ENCODE data around the gene NOTCH2.
"Not testable (repeated sequence)": the region's sequence is repeated elsewhere in the genome, so short reads cannot be mapped to it uniquely, and the experiment has no call there.

Gene NOTCH2

DNA sequence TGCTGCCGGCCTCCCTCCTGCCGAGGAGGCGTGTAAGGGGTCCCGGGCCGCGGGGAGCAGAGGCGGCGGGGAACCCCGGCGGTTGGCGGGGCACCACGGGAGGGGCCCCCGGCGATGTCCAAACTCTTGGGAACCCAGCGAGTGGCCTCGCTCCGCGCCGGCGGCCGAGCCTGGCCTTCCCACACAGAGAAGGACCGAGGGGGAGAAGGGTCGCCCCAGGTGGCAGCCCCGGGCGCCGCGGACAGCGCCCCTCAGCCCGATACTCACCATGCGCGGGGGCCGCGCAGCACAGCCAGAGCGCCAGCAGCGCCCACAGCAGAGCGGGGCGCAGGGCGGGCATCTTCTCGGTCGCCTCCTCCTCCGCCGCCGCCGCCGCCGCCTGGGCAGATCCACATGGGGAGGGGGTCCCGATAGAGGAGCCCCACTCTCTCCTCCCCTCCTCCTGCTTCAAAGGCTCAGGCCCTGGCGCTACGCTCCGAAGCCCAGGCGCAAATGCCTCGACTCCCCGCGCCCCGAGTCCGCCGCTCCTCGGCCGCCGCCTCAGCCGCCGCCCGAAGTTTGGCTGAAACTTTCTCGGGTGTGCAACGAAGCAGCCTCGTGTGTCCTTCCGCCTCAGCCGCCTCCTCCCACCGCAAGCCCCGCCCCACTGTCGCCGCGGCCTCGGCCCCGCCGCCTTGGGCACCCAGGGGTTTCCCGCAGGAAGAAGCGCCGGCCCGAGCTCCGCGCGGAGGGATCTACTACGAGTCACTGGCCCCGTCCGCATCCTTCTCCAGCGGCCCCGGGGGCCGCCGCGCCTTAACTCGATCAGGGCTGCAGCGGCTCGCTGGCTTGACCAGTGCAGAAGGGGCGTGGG lies at the start of gene NOTCH2:
Gene NOTCH2, minus strand, starts transcription at position 596 of the 853 bp plus-strand sequence. Its CDS starts 256 bp downstream, at position 340.
- not testable (repeated sequence) for DNase-seq

DNA sequence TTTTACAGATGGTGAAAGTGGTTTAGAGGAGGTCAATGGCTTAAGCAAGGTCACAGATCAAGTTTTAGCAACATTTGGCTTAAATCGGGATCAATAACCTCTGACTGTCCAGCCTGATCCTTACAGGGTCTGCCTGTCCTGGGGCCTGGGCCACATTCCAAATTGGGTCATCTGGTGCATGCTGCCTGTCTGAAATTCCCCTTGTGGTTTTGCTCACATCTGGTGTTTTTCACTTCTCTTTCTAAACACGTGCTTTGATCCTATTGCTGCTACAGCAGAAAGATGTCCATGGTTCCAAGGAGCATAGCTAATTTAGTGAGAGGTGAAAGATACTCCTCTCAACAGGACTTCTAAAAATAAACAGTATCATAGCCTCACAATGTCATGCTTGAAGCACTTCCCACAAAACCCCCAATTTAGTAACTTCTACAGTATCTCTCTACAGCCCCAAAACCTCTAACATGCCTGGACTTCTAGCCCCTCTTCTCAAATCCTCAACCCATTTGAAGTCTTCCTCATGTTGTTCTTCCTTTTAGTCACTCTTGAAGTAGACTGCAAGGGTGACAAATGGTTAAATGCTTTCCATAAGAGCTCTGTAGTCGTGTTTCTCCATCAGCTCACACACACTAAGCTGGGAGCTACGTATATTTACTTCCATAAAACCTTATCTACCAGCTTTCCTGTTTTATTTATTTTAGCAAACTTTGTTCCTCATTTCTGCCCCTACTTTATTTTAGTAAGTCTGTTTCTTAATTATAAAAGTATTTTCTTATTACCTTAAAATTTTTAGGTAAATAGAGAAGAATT lies 48.1 kb upstream of the NOTCH2 start:
- not testable (repeated sequence) for DNase-seq

DNA sequence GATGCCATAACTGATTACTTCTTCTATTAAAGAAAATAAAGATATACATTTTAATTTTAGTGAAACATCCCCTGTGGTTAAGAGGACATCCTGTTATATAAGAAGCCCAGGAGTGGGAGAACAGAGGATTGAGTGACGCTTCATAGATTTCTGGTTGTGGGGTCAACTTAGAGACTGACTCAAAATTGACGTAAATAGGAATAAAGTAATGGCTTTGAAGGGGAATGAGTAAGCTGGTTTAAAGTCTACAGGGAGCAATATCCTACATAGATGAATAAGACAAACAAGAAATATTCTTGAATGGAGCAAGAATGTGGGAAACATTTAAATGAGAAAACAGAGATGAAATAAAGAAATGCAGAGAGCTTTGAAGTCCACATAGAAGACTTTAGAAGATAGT lies 46.6 kb upstream of the NOTCH2 start:
- not testable (repeated sequence) for DNase-seq

DNA sequence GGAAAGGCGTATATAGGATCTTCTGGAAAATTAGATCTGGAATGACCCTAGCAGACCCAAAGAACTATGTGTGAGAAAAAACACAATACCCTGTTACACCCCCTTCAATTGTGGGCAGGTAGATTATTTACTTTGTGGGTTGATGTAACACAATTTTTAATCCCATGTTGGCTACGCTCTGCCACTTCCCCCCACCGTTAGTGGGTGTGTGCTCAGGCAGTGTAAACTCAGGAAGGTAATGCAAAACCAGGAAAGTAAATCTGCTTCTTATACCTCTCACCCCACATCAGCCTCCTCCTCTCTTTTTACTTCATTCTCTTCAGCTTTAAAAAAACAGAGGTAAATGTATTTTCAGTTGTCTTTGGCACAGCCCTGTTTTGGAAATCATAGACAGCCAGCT lies 43.7 kb upstream of the NOTCH2 start:
- DNase-seq: not testable (repeated sequence)

DNA sequence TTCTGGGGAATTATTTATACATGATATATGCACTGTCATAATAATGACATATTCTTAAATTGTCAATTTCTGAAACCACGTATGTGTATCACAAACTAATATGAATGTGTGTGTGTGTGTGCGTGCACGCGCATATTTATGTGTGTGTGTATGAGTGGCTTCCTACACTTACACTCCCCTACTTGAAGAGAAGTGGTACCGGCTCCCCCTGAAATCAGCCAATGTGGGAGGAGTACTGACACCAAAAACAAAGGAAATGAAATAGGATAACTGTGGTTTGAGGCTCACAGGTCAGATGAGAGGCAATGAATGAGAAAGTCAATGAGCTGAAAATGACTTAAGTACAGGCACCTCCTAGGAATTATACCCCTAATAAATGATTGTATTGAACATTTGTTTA lies 42.8 kb upstream of the NOTCH2 start:
- not testable (repeated sequence) for DNase-seq

DNA sequence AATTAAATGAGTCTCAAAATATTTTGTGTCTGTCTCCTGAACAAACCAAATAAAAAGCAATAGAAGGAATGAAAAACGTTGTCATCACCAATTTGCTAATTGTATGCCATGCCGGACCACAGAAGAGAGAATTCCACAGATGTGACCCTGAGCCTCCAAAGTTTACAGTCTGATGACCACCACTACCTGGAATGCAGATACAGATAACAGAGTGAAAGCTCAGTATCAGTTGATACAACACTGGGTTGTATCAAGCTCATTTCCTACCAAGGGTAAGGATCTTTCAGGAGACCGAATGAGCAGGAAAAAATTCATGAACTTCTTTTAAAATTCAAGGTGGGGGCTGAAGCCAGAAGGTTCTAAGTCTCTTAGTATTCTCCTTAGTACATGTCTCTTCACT lies 42.3 kb upstream of the NOTCH2 start:
- not testable (repeated sequence) for DNase-seq

DNA sequence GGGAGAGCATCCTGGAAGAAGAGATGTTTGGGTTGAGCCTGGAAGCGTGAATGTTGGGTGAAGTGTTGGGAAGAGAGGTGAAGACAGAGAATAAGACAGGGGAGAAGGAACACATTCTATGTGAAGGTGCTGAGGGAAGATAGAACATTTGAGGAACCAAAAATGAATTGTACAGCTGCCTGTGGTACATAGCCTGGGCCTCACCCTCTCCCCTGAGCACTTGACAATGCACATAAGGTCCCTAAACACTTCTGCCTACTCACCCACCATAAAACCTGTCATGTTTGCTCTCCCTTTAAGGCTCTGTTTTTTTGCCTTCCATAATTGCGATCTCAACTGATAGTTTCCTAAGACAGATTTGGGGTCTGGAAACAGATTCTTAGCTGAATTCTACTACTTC lies 41.5 kb upstream of the NOTCH2 start:
- not testable (repeated sequence) for DNase-seq

DNA sequence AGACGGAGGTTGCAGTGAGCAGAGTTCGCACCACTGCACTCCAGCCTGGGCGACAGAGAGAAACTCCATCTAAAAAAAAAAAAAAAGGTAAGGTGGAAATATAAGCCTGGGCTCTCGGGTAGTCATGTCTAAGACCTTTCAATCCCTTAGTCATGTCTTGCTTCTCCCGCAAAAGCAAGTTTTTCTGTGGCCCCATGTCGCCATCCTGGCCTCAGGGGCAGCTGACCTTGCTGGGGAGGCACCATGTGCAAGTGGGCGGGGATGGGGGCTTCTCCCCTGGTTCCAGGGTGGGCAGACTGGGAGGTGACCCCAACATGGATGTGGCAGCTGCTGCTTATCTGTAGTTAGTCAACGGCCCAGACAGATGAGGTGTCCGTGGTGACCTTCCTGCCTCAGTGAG lies 40.2 kb upstream of the NOTCH2 start:
- DNase-seq: not testable (repeated sequence)

DNA sequence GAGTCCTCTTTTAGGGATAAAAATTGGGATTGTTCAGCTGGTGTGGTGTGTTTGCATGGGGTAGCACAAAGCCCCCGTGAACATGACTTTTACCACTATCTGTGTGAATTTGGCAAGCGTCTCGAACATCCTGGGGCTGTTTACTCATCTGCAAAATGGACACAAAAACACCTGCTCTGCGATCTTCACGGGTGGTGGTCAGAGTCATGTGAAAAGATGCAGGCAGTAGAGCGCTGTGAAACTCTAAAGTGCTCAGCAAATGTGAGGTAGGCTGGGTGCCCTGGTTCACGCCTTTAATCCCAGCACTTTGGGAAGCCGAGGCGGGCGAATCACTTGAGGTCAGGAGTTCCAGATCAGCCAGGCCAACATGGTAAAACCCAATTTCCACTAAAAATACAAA lies 39.7 kb upstream of the NOTCH2 start:
- DNase-seq: not testable (repeated sequence)

DNA sequence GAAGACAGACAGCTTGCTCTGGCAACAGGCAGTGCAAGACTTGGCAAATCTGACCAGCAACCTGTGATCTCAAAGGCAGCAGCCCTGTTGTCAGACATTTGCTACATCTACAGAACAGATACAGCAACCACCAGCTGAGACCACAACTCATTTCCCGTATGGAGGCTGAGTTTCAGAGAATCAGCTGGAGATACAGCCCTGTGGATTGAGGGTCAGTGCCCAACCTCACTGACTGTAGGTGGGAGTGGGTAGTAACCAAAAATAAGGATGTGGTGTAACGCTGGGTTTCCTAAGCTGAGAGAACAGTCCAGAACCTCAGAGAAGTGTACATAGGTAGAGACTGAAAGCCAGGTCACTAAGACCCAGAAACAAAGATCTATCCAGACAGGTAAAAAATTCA lies 35.8 kb upstream of the NOTCH2 start:
- not testable (repeated sequence) for DNase-seq

DNA sequence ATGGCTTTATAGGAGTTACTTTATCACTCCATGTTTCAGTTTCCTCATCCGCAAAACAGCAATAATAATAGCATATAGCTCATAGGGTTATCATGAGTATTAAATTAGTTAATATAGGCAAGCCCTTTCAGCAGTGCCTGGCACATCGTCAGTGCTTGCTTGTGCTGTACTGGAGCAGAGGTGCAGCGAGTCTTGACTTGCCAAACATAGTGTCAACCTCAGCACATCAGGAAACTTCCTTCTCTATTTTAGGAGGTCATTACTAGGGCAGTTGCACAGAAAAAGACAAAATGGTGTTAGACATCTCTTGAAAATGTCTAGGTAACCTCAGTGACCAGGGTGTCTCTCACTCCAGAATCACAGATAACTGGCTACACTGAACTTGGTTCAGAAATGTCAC lies 34.3 kb upstream of the NOTCH2 start:
- DNase-seq: not testable (repeated sequence)

DNA sequence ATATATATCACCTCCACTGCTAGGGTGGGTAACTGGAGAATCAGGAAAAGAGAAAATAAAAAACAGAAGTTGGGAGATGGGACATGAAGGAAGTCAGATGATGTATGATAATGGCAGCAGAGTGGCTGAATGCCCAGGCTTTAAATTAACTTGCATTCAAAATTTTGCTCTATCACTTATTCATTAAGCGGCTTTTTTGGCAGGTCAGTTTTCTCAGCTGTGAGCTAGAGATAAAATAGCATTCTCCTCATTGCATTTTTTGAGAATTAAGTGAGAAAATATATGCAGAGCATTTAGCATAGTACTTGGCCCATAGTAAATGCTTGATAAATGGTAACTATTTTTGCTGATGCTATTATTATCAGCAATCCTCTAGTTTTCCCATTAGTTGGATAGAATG lies 32.1 kb upstream of the NOTCH2 start:
- not testable (repeated sequence) for DNase-seq

DNA sequence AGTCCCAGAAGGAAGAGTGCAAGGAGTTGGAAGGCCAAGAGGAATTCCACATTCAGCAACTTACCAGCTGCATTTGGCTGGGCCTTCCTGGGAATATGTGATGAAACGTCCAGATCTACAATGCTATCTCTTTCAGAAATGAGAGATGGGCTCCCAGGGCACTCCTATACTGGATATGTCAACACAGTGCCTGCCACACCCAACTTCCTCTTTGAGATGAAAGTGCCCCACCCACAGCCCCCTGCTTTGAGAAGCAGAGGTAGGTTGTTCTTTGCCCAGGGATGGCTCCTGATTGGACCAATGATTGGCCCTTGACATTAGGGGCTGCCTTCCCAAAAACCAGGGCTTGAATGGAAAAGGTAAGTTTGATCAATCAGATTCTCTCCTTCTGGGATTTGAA lies 31.1 kb upstream of the NOTCH2 start:
- not testable (repeated sequence) for DNase-seq

DNA sequence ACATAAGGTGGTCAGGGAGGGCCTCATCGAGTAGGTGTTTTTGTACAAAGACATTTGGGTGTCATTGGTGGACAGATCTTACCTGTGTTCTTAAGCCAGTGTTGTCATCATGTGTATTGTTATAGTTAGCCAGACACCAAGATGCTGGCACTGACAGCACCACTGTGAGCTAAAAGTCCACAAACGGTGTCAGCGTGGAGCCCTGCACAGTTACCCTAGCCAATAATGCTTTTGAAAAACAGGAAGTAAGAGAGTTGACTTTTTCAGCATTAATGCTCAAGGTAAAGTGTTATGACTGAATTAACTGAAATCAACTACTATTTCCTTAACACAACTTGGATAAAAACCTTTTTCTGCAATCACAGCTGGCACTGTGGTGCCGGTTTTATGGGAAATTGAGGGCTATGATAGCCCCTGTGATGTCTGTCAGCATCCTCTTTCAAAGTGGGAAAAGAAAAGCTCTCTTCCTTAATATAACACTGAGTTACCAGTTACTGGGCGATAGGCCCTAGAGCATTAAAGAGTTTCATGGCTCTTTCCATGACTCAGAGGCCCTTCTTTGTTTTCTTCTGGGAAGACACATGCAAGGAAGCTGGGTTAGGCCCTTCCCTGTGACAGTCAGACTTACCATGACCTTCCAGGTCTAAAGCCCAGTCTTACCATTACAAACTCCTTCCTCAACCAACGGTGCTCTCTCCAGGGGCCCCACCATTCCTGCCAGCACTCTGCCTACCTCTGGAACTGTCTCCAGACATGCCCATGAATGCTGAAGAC lies 29.7 kb upstream of the NOTCH2 start:
- DNase-seq: not testable (repeated sequence)

DNA sequence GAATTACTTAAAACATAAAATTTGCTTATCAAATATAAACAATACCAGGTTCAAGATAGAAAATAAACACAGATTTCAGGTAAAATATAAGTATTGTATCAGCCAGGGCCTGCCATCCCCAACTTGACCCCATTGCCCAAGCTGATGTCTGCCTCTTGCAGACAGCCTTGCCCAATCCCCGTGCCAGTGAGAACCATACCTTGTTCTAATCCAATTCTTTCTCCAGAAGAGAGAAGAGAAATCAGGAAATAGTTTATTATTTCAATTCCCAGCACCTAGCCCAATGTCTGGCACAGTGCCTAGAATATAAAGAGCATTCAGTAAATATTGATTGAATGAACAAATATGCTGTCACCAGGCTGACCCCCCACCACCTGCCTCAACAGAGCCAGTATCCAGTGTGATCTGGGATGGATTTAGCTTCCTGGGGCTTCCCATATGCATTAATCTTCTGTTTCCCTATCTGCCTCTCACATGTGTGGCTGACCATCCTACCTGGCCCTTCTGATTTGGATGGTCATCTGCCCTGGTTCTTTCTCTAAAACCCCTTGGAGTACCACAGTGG lies 27.6 kb upstream of the NOTCH2 start:
- DNase-seq: not testable (repeated sequence)

DNA sequence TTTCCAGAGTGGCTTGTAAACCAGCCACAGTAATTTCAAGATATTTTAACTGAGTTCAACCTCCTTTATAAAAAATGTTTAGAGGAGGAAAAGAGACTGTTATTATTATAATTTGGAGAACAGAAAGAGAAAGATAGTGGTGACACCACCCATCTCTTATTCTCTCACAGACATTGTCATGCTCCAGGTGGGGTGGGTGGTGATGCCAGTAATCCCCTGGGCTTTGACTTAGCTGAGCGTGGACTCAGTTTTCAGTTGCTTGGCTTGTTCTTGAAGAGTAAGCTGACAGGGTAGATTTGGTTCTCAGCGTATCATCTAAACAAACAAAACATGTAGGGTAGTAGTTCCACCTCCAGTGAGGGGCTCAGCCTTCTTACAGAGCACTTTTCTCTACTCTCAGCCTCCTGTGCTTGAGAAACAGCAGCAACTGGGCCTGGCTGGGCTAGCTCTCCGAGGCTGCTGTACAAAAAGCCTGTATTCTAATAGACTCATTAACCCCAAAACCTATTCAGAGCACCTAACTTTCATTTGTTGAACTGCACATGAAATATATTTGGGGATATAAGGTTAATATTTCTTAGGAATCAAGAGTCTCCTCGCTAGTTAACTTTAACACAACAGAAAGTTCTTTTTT lies 24.2 kb upstream of the NOTCH2 start:
- DNase-seq: not testable (repeated sequence)

DNA sequence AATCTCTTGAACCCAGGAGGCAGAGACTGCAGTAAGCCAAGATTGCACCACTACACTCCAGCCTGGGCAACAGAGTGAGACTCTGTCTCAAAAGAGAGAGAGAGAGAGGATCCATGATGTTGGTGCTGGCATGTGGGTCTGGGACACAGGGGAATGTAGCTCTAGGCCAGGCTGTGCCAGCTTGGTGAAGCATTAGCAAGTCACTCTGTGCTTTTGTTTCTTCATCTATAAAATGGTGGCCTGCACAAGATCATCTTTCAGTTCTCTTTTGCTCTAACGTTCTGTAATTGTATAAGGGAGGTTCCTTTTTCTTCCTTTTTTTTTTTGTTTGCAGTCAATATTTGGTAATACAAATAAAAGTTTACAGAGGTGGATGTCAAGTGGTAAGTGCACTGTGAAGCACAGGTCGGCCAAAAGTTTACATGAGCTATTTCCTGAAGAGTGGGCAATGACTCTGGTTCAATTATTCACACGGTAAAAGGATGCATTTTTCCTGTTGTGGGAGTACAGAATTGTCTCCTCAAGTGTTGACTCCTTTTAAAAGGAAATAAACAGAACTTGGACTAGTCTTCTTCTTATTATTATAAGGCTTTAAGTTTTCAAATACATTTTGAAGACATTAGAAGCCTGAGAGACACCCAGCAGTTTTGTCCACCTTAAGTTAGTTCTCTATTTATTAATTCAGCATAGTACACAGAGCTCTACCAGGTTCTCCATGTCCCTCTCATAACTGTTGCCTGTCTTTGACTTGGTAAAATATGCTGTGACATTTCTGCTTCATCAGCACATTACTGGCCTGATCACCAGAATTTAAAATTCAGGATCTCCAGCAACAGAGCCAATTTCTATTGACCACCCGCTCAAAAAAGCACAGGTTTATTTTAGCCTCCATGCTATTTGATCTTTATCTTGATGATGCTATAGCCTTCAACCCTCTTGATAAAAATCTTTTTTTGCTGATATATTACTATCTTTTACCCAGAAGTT lies 23.1 kb upstream of the NOTCH2 start:
- not testable (repeated sequence) for DNase-seq

DNA sequence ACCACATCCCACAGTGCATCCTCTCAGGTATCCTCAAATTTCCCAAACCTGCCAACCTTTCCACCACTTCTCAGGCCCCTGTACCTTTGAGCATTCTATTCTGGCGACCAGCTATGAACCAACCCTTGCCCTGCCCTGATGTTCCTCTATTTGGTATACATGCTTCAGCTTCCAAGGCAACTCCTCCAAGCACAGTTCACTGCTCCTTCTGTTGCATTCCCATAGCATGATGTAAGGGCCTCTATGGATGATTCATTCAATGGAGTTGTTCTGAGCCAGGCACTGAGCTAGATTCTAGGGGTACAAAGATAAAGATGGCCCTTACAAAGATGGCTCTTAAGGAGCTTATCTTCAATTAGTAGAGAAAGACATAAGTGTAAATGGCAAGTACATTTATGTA lies 21.4 kb upstream of the NOTCH2 start:
- DNase-seq: not testable (repeated sequence)

DNA sequence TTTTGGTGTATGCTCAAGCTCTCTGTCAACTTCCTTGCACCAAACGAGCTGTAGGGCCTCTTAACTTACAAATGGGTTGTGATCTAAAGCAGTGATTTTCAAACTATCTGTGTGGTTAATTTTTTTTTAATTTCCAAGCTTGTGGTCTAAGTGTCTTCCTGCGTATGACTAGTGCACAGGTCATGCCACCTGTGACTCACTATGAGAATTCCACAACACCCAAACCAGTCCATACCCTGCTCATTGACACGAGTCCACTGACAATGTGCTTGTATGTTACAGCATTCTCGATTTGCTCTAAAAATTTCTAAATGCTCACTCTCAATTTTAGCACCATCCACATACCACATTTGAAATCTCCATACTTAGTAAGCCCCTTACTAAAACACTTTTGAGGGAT lies 18.5 kb upstream of the NOTCH2 start:
- not testable (repeated sequence) for DNase-seq

DNA sequence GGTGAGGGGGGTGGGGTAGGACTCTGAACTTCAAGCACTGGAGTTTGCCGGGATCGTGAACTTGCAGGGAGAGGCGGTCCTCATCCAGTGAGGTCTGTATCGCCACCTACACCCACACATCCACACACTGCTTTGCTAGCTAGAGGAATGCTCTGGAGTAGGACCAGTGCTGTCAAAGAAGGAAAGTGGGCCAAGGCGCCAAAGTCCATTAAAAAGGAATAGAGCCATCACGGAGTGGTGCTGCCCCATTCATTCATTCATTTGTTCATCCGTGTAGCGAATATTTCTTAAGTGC lies 405 bp upstream of the NOTCH2 start:
- DNase-seq: not testable (repeated sequence)

DNA sequence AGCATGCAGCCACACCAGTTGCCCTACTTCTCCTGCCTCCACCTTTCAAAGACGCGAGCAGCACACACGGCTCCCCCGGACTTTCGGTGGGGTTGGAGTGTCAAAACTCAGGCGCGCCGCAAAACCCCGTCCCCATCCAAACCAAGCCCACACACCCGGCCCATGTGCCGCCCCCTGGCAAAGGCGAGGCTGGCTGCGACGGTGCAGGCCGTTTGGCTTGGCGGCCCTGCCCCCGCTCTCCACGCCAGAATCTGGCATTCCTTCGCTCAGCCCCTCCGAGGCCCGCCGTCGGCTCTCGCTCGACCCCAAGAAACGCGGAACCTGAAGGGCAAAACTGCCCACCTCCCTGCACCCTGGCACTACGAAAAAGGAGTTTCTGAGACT lies 787 bp downstream of the NOTCH2 start:
- DNase-seq: not testable (repeated sequence)
